Activated CD4-positive, alpha-beta T cell treated with anti-CD3 and anti-CD28 coated beads, Interleukin-10, Interleukin-2, amounts not matched to agents 100 ng/mL and 50 ng/mL, durations not matched to agents 16 hours and 8 hours (primary cell): ENCODE measurements around the gene SLC5A10.
"Not testable (repeated sequence)": the region's sequence is repeated elsewhere in the genome, so short reads cannot be mapped to it uniquely, and the experiment has no call there.

Source experiments
- DNase-seq: peaks from one replicate; pipeline ENCODE4 v3.0.0-alpha.2; 2020

Gene SLC5A10

DNA sequence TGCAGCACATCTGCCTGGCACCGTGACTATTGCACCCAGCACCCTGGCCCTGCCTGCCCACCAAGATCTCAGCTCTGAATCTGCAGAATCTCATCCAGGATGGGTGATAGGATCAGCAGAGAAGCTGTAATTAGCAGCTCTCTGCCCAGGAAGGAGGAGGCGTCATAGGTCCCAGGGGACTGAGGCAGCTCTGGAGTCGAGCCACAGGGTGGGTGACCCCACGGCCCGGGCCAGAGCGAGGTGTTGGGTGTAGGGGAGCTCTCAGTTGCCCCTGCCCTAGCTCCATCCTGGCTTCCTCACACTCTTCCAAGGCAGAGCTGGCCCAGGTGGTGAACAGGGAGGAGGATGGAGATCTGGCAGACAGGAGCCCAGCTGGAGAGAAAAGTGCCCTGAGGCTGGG, 70.8 kb downstream of the SLC5A10 start:
- no peak for DNase-seq

DNA sequence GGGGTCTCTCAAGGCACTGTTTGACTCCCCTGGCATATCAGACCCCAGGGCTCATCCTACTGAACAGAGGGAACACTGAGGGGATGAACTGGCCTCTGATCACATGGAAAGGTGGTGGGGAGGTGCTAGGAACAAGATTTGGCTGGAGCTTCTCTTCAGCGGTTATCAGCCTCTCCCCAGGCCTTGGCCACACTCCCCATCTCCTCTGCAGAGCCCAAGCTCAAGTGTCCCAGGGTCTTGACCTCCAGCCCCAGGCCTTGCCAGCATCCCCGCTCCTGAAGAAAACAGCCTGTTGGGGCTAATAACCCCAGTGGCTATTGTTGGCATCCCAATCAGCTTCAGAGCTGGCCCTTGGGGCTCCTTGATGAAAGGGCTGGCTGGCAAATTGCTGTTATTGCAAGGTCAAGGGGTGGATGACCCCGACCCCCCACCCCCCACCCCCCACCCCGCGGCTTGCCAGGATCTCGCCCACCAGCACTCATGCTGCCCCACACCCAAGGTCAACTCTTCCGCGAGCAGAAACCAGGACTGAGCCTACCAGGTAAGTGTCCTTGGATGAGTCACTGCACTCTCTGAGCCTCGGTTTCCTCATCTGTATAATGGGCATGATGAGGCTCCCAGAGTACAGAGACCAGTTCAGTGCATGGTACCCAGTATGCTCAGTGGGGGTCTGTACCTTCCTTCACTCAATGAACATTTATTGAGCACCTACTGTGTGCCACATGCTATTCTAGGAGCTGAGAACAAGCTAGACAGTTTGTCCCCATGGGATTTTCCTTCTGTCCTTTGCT, 71.4 kb downstream of the SLC5A10 start:
- DNase-seq: no peak

DNA sequence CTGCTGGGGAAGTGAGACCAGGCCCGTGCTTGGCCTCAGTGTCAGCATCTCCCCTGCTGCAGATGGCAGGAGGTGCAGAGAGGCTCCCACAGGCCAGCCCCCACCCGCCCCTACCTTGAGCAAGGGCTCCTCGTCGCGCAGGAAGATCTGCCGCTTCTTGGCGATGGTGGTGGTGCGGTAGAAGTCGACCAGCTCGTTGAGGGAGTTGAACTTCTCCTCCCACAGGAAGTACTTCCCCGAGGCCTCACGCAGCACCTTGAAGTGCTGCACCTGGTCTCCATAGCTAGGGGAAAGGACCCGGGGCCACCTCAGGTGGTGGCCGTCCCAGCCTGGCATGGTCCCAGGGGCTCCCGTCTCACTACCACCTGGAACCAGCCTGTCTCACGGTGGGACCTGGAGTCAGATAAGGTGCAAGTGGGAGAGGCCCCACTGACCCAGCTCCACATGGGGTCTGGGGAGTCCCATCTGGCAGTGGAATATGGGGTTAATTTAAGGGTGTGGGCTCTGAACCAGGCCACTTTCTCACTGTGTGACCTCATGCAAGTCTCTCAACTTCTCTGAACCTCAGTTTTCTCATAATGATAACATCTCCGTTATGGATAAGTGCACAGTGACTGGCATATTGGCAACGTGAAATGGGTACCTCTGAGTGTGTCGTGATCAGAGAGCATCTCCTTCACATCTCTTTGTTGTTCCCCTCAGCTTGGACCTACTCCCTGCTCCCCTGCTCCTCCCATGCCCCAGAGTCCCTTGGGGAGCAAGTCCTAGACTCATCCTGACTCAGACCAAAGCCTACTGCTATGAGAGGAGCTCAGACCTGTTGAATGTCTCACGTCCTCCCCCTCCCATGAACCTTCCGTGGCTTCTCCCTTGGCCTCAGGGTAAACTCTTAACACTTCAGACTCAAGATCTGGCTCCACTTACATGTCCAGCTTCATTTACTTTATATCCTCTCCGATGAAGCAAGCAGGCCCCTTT, 72.4 kb downstream of the SLC5A10 start:
- no peak for DNase-seq

DNA sequence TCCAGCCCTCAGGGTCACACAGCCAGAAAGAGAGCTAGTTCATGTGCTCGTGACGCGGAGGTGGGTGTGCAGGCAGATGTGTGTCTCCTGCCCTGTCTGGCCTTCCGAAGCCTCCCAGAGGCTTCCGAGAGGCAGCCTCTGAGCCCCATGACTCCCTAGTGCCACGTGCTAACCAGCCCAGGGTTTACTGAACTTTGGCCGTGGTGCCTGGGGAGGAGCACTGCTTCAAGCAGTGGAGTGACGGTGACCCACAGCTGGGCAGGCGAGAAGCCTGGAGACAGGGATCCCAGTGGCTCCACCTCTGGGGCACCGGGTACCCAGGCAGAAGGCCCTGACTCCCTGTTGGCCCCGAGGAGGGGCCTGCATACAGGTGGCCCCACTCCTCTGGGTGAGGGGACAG, 76.7 kb downstream of the SLC5A10 start:
- DNase-seq: not testable (repeated sequence)

DNA sequence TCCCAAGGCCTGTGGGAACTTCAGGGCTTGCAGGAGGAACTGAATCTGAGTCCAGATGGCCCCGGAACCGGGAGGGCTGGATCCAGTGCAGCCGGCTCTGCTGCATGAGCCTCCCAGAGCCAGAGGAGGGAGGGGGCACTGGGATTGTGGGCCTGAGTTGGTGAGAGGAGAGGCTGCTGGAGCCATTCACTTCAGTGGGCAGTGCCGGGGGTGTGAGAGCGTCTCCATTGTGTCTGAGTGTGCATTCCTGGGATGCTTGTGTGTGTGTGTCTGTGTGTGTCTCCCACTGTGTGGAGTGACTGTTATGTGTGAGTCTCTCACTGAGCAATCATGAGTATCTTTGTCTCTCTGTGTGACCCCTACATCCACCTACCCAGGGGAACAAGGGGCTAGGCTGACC, 77.8 kb downstream of the SLC5A10 start:
- not testable (repeated sequence) for DNase-seq

DNA sequence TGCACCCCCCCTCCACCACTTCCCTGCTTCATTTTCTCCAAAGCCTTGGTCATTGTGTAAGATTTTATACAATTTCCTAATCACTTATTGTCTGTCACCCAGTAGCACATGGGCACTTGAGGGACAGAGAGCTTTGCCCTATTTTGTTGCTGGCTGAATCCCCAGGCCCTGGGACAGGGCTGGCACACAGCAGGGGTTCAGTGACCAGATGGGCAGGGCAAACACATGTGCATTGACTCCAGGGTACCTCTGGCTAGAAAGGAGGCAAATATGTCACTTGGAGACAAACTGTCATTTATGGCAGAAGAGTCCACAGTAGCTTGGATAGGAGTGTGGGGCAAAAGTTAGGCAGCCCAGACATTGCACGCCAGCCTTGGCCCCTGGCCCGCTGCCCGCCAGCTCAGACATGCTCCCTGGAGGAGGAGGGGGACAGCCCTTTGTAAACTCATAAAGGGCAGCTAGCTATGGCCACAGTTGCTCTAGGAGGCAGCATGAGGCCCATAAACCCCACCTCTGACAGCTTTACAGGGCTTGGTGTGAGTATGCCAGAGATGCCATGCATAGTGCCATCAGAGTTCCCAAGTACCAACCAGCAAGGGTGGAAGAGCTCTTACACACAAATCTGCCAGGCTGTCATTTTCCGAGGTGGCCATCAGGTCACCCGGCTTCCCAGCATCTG, 78.9 kb downstream of the SLC5A10 start:
- DNase-seq: not testable (repeated sequence)

DNA sequence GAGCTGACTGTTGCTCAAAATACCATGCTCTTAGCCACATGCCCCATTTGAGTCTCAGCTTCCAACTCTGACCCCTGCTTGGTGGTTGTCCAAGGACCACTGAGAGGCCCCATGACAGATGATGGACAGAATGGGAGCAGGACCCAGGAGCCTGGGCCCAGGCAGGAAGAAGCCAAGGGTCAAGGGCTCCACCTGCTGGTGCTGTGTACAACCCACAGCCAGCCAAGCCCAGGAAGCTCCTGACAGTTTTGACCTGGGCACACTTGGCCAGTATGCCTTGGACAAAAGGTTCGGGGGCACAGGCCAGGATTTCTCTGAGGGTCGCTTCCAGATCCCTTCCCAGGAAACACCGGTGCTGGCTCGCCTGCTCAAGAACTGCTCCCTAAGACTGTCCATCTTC, 79.8 kb downstream of the SLC5A10 start:
- DNase-seq: peak; percentile 73

DNA sequence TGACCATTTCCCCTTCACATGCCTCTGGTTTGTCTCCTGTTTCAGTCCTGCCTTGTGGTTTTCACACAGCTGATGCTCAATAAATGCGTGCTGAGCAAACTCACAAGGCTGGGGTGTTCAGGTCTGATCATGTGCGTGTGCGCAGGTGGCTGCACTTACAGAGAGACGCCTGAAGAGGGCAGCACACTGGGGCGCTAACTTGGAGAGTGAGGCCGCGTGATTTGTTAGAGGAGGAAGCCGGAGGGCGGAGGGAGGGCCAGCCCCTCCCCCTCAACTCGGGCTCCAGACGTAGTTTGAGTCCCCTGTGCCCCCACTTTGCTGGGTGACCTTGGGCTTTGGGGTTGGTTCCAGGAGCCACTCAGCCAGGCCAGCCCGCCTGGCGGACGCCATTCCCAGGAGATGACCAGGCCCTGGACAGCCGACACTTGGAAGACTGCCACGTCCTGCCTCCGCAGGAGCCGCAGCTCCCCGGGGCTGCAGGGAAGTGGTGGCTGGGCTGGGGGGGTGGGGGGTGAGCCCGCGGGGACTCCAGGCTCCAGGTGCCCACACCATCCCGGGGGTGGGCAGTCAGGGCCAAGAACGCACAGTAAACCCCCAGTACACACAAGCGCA, 80.5 kb downstream of the SLC5A10 start:
- DNase-seq: not testable (repeated sequence)

DNA sequence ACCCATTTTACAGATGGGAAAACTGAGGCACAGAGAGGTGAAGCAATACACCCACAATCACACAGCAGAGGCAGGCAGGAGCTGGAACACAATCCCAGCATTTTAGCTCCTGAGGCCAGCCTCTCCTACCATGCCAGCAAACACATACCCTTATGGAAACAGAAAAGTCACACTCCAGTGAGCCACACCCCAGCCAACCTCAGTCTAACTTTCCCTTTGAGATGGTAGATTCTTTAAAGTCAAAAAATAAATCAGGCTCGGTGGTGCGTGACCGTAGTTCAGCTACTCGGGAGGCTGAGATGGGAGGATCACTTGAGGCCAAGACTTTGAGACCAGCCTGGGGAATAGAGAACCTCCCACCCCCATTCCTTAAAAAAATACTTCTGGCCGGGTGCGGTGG, 84.2 kb downstream of the SLC5A10 start:
- not testable (repeated sequence) for DNase-seq

DNA sequence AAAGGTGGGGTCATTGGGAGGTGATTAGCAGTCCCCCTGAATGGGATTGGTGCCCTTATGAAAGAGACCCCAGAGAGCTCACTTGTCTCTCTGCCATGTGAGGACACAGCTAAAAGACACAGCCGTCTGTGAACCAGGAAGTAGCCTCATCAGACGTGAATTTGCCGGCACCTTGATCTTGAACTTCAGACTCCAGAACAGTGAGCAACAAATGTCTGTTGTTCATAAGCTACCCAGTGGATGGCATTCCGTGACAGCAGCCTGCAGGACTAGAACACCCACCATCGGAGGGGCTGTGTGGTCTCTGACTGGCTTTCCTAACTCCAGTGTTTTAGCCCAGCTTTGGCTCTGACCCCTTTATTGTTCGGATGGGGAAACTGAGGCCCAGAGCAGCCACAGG, 85.6 kb downstream of the SLC5A10 start:
- DNase-seq: not testable (repeated sequence)

DNA sequence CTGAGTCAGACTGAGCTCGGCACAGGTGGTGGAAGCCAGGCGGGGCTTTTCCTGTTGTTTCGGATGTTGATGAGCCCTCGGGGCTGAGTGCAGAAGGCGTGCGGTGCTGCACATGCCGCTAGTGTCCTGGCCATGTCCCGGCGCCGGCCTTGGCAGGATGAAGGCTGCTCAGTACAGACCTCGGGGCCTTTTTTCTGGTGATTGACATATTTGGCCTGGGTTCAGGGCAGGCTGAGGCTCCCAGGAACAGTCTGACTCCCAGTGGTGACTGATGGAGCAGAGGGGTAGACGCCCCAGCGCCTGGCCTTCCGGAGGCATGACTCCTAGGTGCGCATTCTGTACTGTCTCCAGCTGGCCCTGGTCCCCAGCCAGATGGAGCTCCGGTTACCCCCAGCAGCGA, 86.0 kb downstream of the SLC5A10 start:
- not testable (repeated sequence) for DNase-seq

DNA sequence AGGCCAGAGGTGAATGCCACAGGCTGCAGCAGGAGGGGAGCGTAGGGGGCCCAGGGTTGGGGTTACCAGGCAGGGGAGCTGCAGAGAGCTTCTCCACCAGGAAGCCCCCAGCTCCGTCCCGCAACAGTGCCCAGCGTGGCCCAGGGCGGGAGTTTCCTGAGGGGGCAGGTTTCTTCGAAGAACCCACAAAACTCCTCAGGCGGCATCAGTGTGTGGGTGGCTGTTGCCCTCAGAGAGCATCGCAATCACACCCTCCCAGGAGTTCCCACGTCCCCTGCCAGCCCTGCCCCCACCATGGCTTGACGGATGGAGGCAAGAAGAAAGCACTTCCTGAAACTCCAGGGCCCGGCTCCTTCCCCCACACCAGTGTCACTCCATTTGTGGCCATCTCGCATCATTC, 86.8 kb downstream of the SLC5A10 start:
- DNase-seq: not testable (repeated sequence)

DNA sequence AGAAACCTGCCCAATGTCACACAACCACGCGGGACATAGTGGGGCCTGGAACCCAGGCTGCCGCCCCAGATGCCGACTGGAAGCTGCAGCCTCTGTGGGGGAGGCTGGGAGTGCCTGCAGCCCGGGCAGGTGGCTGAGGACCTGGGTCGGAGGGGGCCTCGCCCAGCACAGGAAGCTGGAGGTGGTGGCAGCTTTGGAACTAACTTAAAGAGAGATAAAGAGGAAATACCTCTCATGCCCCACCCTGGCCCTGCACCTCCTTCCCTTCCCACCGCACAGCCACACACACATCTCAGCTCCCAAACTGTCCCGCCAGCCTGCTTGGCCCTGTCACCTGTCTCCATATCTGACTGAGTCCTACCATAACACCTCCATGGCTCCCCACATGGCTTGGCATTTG, 88.4 kb downstream of the SLC5A10 start:
- DNase-seq: not testable (repeated sequence)

DNA sequence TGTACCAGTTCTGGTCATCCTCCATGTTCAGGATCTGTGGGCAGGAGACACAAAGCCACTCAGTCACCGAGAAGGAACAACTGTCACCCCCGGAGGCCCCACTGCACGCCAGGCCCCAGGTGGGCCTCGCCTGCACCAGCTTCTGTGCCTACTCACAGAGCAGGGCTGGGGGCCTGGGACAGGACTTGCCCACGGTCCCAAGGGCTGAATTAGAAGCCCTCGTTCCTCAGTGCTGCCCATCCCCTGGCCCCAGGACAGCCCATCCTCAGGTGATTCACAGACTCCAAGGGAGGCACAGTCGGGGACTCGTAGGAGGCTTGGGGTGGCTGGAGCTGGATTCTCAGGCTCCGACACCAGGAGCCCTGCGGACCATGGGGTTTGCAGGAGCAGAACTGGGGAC, 89.9 kb downstream of the SLC5A10 start:
- DNase-seq: not testable (repeated sequence)

DNA sequence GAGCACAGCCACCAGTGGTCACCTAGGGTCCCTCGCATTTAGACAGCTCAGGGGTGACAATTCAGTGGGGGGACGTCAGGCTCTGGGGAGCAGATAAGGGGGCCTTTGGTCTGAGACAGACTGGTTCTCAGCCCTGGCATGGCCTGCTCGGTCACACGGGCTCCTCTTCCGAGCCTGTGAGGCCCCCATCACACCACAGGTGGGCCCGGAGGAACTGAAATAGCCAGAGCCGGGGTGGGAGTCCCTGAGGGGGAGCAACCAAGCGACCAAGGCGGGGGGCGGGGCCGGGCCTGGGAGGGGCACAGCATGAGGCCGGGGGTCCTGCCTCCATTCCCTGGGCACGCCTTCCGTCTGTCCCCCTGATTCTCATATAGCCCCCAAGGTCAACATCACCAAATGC, 90.4 kb downstream of the SLC5A10 start:
- DNase-seq: not testable (repeated sequence)

DNA sequence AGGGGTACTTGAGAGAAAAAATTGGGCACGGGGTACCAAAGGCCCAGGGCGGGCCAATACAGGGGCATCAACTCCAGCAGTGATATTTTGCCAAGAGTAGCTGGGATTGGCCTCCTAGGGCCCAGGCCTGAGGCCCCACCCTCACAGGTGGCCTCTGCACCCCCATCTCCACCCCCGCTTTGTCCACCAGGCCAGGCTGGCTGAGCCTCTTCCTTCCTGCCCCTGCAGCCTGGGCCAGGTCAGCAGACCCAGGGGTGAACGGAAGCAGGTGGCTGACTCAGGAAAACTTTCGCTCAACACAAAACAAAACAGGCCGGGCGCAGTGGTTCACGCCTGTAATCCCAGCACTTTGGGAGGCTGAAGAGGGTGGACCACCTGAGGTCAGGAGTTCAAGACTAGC, 91.1 kb downstream of the SLC5A10 start:
- DNase-seq: not testable (repeated sequence)

DNA sequence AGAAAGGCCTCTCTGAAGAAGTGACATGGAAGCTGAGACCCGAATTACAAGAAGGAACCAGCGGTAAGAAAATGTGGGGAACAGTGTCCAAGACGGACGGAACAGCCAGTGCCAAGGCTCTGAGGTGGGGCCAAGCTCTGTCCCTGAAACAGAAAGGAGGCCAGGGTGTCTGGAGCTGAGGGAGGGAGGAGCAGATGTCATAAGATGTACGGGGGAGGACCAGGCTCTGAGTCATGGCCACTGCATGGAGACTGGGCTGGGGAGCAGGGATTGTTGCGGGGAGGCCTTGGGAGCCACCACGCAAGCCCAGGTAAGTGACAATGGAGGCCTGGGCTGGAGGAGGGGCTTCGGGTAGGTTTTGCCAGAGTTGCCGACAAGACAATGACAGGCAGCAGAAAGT, 92.7 kb downstream of the SLC5A10 start:
- not testable (repeated sequence) for DNase-seq

DNA sequence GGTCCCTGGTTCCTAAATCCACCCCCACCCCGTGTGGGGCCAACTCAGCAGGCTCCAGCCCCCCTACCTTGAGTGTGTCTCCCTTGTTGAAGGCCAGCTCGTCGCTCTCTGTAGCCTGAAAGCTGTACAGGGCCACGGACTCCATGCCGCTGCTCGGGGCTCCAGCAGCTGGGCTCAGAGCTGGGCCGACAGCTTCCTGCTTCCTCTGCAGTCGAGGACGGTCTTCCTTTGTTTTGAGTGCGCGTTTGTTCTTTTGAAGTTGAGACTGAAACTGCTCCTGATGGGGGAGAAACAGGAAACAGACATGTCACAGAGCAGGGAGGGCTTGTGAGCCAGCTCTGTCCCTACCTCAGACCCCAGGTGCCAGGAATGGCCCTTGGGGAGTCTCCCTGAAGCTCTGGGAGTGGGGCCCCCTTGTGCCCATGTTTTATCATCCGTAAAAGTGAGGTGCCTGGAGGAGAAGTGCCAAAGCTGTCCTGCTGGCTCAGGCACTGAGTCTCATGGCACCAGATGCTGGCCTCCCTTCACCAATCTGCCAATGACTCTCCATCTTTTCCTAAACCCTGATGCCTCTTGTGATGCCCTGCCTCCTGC, 94.9 kb downstream of the SLC5A10 start, which contains the start of gene GRAP:
Gene GRAP (minus strand): TSS at position 176 of the 594 bp plus-strand sequence. CDS start 31 bp downstream, at position 145.
- not testable (repeated sequence) for DNase-seq

DNA sequence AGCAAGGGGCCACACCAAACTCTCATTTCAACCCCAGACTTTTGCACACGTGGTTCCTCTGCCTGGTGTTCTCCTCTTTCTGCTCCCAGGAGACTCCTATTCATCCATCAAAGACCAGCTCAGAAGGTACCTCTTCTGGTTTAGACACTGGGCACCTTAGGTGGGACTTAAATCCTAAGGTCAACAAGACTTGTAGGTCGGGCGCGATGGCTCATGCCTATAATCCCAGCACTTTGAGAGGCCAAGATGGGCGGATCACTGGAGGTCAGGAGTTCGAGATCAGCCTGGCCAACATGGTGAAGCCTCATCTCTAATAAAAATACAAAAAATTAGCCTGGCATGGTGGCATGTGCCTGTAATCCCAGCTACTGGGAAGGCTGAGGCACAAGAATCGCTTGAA, 95.5 kb downstream of the SLC5A10 start:
- not testable (repeated sequence) for DNase-seq

DNA sequence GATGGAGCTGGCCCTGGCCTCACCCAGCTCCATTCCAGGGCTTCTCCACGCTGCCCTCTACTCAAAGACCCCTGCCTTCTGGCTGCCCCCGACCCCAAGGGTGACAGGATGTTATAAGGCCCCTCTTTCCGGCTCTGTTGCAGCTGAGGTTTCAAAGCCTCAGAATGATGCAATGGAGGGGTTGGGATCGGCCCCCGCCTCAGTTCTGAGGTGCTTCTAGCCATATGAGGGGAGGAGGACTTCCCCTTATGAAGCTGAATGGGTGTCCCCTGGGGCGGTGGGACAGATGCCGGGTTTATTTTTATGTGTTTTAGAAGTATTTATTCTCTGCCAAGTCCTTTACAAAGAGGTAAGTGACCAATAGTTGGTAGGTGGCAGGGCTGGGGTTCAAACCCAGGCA, 96.9 kb downstream of the SLC5A10 start:
- not testable (repeated sequence) for DNase-seq

DNA sequence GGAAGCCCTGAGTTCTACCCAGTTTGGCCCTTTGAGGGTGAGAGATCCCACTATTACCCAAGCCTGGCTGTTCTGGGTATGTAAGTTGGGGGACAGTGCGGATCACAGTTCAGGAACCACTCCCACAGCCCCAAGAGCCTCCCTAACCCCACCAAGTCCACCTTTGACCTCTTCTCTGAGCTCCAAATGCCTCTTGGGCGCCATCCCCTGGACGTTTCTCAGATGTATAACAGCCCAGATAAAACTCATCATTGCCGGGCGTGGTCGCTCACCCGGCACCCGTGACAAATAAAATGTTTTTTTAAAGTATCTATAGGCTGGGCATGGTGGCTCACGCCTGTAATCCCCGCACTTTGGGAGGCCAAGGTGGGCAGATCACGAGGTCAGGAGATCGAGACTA, 103.5 kb downstream of the SLC5A10 start:
- not testable (repeated sequence) for DNase-seq
